Measurements from ENCODE around the gene AMN1.

GRCh38 chr12:31669020-31669419, 59.8 kb downstream of the AMN1 start:
- TF ChIP-seq CTCF (conservative IDR thresholded peaks at IDR 0.05 in 1 of 2, IDR thresholded peaks at IDR 0.05 in 1 of 2; ENCODE audit: low read depth in 1 of 2, low read length in 2 of 2) (no peak), EZH2 (IDR thresholded peaks at IDR 0.05; ENCODE audit: low read length, missing control alignments) (no peak)
